ENCODE measurements around the gene SPC25. TPM values are rescaled to one million over a fixed set of nuclear protein-coding genes. Genes with fewer than 3 reads are reported as not detected.
"Not testable (repeated sequence)": the region's sequence is repeated elsewhere in the genome, so short reads cannot be mapped to it uniquely, and the experiment has no call there.

The SPC25 gene, protein sequence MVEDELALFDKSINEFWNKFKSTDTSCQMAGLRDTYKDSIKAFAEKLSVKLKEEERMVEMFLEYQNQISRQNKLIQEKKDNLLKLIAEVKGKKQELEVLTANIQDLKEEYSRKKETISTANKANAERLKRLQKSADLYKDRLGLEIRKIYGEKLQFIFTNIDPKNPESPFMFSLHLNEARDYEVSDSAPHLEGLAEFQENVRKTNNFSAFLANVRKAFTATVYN
- 10.7 TPM for polyA plus RNA-seq (2013, experiment 1 of 2; ENCODE audit: insufficient read length)
- polyA plus RNA-seq (2013, experiment 2 of 2; ENCODE audit: insufficient read length), result 13.8 TPM

DNA sequence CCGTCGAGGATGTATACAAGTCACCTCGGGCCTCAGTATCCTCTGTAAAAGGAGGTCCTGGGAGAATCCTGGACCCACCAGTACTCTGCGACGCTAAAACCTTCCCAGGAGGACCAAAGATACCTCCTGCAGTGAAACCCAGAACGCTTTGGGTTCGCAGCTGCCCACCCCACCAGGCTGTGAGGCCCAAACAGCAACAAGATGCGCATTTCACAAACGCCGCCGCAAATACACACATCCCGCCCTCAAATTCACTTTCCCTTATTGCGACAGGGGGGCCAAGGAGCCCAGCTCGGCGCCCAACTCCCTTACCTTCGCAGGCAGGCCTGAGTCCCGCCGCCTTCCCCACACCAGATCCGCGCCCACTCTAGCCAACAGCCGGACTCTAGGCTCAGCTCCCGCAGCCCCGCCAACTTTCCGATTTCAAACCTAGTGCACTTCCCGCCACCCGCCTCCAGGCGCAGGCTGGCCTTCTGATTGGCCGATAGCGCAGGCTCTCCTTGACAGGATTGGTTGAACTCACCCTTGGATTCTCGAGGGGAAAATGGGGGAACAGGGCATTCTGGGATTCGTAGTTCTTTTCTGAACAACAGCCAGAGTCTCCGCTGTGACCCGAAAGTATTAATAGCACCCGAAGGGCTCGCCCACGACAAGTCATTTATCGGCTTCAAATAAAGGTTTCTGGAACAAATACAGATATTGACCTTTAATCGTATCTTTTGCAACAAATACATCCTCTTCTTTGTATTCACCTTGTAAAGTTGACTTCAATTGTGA lies at the start of gene SPC25:
Gene SPC25 (minus strand): TSS at position 425 of the 777 bp plus-strand sequence. CDS start 911 bp downstream, outside the sequence.
- peak; percentile 90 for DNase-seq

DNA sequence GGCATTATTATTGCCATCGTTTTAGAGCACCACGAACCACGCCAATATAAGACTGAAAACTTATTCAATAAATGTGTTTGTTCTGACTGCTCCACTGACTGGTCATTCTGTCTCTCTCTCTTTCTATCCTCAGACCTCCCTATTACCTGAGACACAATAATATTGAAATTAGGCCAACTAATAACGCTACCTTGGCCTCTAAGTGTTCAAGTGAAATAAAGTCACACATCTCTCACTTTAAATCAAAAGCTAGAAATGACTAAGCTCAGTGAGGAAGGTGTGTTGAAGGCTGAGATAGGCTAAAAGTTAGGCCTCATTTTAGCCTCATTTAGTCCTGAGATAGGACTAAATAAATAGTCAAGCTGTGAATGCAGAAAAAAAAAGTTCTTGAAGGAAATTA lies 49.7 kb upstream of the SPC25 start:
- no peak for DNase-seq

DNA sequence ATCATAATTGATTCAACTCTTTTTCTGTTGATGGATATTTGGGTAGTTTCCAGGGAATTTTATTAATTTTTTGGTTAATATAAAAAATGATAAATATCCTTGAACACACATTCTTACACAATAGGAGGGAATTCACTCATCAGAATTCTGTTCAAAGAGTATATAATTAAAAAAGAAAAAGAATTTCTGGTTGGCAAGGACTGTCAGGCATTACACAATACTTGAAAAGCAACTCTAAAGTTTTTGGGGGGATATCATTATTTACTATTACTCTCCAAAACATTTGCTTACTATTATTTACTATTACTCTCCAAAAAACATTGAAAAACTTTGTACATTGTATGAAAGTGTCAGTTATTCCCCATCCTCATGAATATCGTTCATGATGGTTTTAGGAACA lies 48.8 kb upstream of the SPC25 start:
- DNase-seq, result no peak

DNA sequence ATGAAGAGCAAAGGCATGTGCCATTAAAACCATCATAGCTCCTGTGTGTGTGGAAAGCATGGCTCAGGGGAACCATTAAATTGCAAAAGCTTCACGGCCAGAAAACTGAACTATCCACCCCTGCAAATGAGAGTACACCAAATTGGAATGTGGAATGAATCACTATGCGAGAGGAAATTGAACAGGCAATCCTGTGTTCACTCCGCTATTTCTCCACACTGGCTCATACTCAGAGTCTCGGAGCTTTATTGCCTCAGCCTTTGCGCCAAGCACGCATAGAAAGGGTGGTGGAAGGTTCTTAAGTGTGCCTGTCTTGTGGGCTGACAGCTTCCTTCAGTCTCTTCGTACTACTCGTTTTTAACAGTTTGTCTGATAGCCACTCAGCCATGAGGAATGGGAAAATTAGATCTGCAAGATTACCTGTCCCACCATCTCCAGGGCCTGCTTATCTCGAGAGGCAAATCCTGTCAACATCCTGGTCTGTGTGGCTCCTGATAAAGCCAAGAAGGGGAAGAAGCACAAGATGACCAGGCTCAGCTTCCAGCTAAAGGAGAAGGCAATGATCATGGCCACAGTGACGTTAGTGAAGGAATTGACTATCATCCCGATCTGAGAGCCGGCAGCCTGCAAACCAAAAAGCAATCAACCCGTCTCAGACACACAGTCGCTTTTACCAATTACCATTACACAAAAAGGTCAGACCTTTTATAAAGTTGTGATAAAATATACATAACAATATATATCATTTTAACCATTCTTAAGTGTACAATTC lies 45.8 kb upstream of the SPC25 start:
- peak; percentile 13 for DNase-seq

DNA sequence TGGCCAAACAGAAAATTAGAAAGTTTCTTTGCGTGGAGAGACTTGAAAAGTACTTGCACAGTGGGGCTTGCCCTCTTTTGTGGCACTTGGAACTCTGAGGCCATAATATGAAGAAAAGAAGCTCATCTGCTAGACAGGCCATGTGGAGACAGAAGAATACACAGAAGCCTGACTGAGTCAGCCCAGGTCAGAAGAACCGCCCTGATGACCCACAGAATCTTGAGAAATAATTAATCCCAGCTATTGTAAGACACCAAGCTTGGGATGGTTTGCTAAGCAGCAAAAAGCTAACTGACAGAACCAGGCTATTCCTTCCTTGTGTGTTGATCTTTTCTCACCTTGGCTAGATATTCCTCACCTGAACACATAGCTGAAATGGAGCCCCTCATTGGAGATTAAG lies 44.6 kb upstream of the SPC25 start:
- no peak for DNase-seq

DNA sequence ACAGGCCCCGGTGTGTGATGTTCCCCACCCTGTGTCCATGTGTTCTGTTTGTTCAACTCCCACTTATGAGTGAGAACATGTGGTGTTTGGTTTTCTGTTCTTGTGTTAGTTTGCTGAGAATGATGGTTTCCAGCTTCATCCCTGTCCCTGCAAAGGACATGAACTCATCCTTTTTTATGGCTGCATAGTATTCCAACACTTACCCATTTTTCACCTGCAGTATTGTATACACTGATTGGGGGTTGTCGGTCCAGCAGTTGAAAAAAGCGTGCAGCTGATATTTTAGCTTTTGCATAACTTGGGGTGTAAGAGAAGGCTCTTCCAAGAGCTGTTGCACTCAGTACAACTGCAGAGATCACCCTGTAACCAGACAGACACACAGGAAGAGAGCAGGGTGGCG lies 41.9 kb upstream of the SPC25 start:
- not testable (repeated sequence) for DNase-seq

DNA sequence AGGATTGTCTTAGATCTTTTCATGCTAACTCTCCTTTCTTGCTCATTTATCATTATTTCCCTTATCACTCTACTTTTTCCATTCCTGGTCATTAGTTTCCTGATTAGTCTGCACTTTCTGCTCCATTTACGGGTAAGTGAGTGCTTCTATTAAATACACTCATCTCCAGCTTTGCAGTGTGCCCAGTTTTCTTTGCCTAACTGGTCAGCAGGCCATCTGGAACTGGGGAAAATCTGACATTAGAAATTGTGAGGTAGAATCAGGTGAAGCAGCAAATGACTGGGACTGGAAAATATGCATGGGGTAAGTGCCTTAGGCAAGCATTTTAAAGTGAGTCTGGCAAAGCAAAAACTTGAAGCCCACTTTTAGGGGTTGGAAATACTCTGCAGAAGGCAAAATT lies 40.0 kb upstream of the SPC25 start:
- DNase-seq, result no peak

DNA sequence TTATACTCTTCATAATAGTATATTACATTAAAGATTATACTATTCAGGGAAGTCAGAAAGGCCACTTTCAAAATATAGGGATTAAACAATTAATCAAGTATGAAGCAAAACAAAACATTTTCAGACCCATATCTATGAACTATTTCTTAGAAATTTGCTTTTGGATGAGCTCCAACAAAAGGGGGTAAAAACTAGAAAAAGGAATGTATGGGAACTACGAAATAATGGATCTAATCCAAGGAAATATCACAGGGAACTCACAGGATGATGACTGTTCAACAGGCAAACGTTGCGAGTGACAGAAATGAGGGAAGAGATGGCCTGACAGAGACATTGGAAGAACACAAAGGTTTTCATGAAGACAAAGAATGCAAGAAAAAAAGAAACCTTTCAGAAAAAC lies 38.8 kb upstream of the SPC25 start:
- DNase-seq, result peak; percentile 4

DNA sequence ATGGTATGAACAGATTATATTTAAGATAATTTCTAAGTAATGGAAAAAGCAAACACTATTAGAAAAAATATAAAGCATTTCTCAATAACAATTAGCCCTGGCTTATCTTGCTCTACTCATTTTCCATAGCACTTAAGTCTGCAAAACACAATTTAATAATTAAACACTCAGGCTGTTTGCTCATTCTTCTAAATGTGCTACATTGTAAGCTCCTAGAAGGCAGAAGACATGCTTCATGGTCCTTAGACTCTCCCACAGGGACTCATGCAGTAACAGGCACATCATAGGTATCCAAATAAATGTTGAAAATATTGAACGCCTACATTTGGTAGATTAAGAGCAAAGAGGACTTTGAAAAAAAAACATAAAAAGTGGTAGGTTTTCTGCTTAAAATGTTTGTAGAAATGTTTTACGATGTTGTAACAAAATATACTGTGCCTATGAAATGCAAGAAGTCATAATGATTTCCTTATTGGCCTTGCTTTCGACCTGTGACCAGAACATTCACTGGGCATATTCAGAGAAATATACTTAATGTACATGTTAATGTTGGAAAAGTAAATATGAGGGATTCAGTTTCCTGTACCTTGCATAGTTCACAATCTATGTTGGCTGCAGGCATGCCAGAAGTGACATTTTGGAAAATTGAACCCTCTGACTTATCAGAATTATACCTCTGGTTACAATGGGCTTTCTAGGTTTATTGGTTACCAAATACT lies 38.0 kb upstream of the SPC25 start:
- no peak for DNase-seq

DNA sequence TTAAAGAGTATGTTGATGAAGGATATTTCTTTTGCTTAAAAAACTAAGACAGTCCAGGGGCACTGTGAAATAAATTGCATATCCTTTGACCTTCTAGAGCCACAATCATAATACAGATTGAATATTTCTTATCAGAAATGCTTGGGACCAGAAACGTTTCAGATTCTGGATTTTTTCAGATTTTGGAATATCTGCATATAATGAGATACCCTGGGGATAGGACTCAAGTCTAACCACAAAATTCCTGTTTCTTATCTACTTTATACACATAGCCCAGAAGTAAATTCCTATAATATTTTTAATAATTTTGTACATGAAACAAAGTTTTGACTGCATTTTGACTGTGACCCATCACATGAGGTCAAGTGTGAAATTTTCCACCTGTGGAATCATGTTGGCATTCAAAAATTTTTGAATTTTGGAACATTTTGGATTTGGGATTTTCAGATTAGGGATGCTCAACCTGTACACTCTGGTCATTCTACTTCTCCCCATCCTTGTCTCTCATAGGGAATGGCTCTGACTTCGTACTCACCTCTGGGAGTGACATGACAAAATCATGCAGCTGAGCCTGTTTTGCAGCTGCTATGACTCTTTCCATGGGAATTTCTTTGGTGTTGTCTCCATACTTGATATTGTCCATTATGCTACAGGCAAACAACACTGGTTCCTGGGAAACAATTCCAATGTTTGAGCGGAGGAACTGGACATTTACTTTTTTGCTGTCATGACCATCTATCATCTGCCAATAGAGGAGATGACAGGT lies 36.6 kb upstream of the SPC25 start:
- DNase-seq, result no peak

DNA sequence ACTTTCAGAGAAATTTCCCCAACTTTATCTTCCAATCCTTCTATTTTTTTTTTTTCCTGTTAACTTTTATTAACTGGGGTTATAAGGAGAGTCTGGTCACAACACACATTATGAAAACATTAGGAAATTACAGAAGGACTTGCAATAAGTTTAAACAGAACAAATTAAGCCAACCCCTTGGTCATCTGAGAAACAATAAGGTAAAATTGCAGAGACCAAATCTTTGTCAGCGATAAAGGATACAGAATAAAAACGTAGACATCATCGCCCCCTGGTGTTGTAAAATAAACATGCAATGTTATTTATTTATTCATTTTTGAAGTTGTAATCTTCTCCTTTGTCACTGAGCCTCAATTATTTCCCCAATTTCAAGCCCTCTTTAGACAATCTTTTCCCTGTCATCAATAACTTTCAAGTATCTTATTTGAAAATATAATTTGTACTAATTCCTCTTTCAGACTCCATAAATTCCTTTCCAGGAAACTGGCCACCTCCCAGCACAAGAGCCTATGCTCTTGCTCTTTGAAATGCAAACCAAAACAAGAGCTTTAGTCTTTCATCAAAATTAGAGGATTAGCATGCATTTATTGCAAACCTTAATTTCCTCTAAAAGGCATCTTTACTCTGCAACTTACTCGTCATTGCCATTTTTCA lies 30.4 kb upstream of the SPC25 start:
- peak; percentile 27 for DNase-seq

DNA sequence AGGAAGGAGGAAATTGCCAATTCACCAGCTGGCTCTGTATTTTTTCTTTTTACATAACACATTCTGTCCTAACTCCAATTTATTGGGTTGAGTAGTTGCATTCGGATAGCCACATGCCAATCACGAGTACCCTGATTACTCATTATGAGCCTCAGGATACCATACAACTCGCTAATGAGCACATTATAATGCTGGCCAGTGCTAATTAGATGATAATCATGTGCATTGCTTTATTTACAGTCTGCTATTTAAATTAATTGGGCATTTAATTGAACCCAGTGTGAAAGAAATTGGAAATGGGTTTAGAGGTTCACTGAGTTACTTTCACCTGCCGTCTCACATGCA lies 26.1 kb upstream of the SPC25 start:
- DNase-seq, result no peak

DNA sequence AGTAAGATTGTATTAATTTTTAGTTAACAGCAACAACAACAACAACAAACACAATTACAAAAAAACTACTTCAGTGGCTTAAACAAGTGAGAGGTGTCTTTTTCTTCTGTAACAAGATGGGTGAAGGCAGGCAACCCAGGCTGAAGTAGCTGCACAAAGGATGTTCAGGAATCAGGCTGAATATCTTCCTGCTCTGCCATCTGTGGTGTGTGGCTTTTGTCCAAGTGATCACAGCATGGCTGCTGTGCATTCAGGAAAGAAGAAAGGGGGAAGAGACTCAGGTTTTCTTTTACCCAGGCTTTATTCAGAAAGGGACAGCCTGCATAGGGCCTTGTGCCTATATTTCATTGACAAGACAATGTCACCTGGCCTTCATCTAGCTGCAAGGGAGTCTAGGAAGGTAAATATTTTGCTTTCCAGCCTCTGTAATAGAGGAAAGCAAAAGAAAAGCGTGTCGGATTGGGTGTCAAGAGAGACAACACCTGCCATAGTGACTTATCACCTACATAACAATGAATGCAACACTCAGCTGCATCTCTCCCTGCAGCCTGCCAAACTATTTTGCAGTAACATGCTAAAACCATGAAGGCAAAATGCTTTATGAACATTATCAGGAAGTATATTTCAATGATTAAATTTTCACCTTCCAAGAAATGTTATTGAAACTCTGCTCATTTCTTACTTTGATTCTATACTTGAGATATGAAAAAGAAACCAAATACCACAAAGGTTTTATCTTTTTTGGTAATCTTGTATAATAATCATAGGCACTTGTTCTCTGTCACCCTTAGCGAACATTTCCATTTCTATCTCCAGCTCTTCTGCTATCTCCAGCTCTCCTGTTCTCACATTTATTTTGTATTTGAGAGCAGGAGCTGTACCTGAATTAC lies 25.5 kb upstream of the SPC25 start:
- no peak for DNase-seq

DNA sequence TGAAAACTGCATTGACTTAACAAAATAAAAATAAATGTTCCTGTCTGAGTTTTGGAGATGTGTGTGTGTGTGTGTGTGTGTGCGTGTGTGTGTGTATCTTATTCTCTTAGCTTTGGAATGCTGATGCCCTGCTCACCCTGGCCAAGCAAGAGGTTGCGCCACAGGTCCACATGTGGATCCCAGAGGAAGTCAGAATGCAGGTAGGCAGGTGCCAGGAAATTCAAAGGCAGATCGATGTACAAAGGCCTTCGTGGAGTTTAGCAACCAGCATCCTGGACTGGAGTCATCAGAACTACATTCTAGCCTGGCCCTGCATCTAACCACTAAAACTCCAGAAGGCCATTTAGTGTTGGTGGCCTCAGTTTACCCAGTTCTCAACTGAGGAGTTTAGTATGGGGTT lies 23.3 kb upstream of the SPC25 start:
- no peak for DNase-seq

DNA sequence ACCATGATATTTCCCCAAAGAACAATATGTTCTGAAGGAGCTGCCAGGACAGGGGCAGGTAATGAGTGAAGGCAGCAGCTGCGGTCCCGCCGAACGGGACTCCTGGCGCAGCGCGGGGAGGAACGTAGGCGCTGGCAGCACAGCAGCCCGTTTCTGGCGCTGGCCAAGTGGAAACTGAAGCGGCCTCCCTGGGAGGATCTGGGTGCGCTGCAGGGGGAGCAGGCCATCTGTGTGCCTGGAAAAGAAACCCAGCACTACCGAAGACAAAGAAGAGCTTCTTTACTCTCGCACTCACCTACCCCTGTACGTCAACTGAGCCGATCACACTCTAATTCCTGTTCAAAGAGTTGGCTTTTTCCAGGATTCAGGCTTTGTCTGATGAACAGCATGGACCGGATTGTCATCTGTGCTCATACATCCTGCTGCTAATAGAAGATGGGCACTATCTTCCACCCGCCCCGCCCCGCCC lies 22.7 kb upstream of the SPC25 start:
- peak; percentile 12 for DNase-seq

DNA sequence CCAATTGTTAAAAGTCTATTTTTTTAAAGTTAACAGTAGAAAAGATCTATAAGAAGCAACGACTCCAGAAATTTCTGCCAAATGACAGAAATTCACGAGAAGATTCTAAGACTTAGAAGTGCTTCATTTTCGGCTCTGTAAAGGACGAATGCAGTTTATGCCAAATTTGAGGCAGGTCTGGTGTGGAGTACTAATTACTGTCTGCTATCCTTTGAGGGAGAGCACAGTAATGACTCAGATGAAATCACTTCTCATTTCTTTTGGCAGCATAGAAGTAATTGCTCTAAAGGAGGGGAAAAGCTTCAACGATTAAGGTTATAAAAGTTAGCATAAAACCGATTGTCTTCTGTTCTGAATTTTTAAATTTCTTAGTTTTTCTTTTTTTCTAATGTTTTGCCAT lies 22.2 kb upstream of the SPC25 start:
- DNase-seq, result no peak

DNA sequence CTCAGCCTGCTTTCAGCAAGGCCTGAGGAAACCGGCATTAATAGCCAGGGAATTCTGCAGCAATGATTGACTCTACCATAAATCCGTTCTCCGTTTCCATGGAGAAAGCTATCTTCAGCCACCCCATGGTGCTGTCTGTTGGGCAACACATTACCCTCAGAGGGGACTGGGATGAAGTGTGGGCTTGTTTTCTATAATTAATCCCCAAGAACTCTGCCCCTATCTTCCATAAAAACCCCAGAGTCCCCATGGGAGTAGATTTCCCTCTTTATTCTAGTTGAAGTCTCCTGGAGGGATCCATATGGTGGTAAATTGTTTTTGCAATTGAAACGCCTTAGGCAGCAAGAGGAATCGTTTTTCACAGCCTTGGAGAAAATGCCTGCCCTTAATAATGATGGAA lies 20.1 kb upstream of the SPC25 start:
- DNase-seq, result no peak

DNA sequence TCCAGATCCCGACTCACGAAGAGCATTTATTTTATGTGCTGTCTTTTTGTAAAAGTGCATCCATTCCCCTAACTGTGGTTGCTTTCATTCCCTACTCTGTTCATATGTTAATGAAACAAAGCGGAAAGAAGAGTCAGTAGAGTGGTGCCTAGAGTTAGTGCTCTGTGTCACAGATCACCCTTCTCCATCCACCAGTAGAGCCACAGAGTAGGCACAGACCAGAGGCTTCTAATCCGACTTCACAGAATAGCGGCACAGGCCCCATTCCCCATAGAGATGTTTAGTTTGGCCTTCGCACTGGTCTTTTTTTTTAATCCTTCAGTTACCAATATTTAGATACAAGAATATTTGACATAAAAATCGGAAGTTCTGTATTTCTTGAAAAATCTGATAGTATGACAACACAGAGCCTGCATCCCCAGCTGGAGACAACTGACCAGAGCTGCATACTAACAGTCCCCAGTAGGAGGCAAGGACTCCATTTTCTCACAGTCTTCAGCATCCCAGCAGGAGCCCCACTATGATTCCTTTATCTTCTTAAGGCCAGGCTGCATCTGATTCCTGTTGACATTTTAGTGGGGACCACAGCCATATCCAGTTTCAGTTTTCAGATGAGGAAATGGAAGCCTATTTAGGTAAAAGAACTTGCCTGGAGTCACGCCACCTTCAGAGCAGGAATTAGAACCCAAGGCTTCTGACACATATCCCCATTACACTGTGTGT lies 17.9 kb upstream of the SPC25 start:
- no peak for DNase-seq

DNA sequence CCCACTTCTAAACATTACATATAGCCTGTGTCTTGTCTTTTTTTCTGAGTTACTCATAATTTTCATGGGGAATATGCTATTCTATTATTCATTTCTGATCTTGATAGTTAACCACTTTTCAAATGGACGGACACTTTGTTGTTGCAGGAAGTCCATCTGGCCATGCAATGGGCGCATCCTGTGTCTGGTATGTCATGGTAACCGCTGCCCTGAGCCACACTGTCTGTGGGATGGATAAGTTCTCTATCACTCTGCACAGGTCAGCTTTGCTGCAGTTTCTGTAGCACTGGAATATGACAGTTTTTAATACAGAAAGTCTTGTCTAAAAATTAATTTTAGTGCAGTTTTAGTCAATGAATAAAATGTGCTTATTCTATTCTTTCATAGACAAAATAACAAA lies 14.1 kb upstream of the SPC25 start:
- no peak for DNase-seq

DNA sequence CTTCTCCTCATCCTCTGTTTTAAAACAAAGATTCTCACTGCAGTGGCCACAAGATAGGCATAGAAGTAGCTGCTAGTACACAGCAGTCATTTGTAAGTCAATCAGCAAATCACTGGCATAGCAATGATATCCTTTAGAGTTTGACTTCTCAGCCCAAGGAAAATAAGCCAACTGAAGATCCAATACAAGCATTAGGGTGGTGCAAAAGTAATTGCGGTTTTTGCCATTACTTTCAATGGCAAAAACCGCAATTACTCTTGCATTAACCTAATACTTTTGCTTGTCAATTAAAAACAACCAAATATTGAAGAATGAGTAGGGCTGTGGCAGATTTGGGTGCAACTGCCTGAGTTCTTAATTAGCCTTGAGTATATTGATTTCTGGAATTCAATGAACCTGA lies 13.7 kb upstream of the SPC25 start:
- no peak for DNase-seq

All from fibroblast of skin of abdomen (primary cell).